ENCODE data around the gene LIN37. TPM values are rescaled to one million over a fixed set of nuclear protein-coding genes. Genes with fewer than 3 reads are reported as not detected.
A peak's percentile ranks its signal among the peaks of the same experiment; 100 is the strongest.

Gene LIN37
- total and polyA plus RNA-seq, 8 donors, result 1.7 to 44.0 (median 4.5) TPM

- Histone ChIP-seq H3K27ac (peak overlapping the region; percentile 100), H3K4me1 (peaks cover 7 to 25% (median 10%) of the 10 kb centered on the region in 3 donors), H3K9me3 (no peaks in the 10 kb centered on the region), H3K27me3 (no peaks in the 10 kb centered on the region), H3K36me3 (no peaks in the 10 kb centered on the region), H3K4me3 (peak overlapping the region; percentile 81 to 99 (median 83))
- ATAC-seq (peak; percentile 70 to 82 (median 72)), FAIRE-seq (no peak), DNase-seq (peak; percentile 87 to 97 (median 95))
- intact Hi-C loops (cut with DNase I), result no loop called here
- TF ChIP-seq CTCF (IDR thresholded peaks at IDR 0.05), result no peak
- WGBS, 2 donors, result 8 to 9% methylated on average over 41 of the region's 41 CpGs
These were observed 3.7 kb upstream of the LIN37 start for GRCh38 chr19:35744430-35745327.

- no peaks in the 10 kb centered on the region for H3K9me3 ChIP-seq
- H3K36me3 ChIP-seq, result no peaks in the 10 kb centered on the region
- peak within 1 kb of the TSS; percentile 100 for H3K27ac ChIP-seq
- TF ChIP-seq CTCF (IDR thresholded peaks at IDR 0.05), result no peak
- H3K27me3 ChIP-seq, result no peaks in the 10 kb centered on the region
- H3K4me3 ChIP-seq, result peak within 1 kb of the TSS; percentile 81 to 99 (median 83)
- ATAC-seq (peak; percentile 73 to 85 (median 80)), FAIRE-seq (peak; percentile 95), DNase-seq (peak; percentile 92 to 99 (median 98))
- 0 to 1% methylated on average over 40 of the region's 40 CpGs for WGBS, 2 donors
- peaks cover 6 to 25% (median 7%) of the 10 kb centered on the region in 3 donors for H3K4me1 ChIP-seq
- intact Hi-C loops (cut with DNase I), result no loop called here
These were observed 2.9 kb upstream of the LIN37 start, which contains the start of the genes PSENEN and U2AF1L4 for GRCh38 chr19:35745328-35746086. Gene PSENEN (plus strand): TSS chr19:35745651. CDS start chr19:35745931, 280 bp downstream. Gene U2AF1L4 (minus strand): TSS chr19:35745418. CDS start chr19:35745391, 27 bp downstream.

GRCh38 chr19:35746087-35746462, 2.3 kb upstream of the LIN37 start:
- WGBS, 2 donors, result 0 to 16% methylated on average over 4 of the region's 4 CpGs
- FAIRE-seq (no peak), DNase-seq (no peak), ATAC-seq (no peak)
- H3K4me3 ChIP-seq, result peak overlapping the region; percentile 81 to 99 (median 83)
- H3K27me3 ChIP-seq, result no peaks in the 10 kb centered on the region
- H3K27ac ChIP-seq, result peak overlapping the region in 3 of 4 donors; percentile 100
- TF ChIP-seq CTCF (IDR thresholded peaks at IDR 0.05), result no peak
- peaks cover 6 to 25% (median 7%) of the 10 kb centered on the region in 3 donors for H3K4me1 ChIP-seq
- H3K36me3 ChIP-seq, result no peaks in the 10 kb centered on the region
- no peaks in the 10 kb centered on the region for H3K9me3 ChIP-seq
- intact Hi-C loops (cut with DNase I), result no loop called here

- ATAC-seq (no peak), DNase-seq (no peak), FAIRE-seq (no peak)
- TF ChIP-seq CTCF (IDR thresholded peaks at IDR 0.05), result no peak
- peaks cover 6 to 25% (median 7%) of the 10 kb centered on the region in 3 donors for H3K4me1 ChIP-seq
- H3K27ac ChIP-seq, result no peak overlapping the region
- peak overlapping the region in 1 of 4 donors; percentile 85 for H3K4me3 ChIP-seq
- 72 to 92% methylated on average over 5 of the region's 5 CpGs for WGBS, 2 donors
- no peaks in the 10 kb centered on the region for H3K9me3 ChIP-seq
- H3K27me3 ChIP-seq, result no peaks in the 10 kb centered on the region
- H3K36me3 ChIP-seq, result no peaks in the 10 kb centered on the region
- intact Hi-C loops (cut with DNase I), result no loop called here
These were observed 1.8 kb upstream of the LIN37 start for GRCh38 chr19:35746531-35746930.
